ENCODE measurements around the gene SLC26A8.
"Not testable (repeated sequence)": the region's sequence is repeated elsewhere in the genome, so short reads cannot be mapped to it uniquely, and the experiment has no call there.

Gene SLC26A8

GRCh38 chr6:35936681-35937359 is 87.6 kb downstream of the SLC26A8 start:
- DNase-seq, result no peak

- no peak for DNase-seq
Observed at GRCh38 chr6:35935469-35935868, 89.0 kb downstream of the SLC26A8 start.

GRCh38 chr6:35933844-35934243 is 90.6 kb downstream of the SLC26A8 start:
- no peak for DNase-seq

GRCh38 chr6:35931873-35932272 is 92.6 kb downstream of the SLC26A8 start:
- not testable (repeated sequence) for DNase-seq

- DNase-seq, result peak; percentile 12
Observed at GRCh38 chr6:35931120-35931561, 93.3 kb downstream of the SLC26A8 start.

- no peak for DNase-seq
Observed at GRCh38 chr6:35929601-35930000, 94.8 kb downstream of the SLC26A8 start.

- no peak for DNase-seq
Observed at GRCh38 chr6:35926509-35927215, 97.8 kb downstream of the SLC26A8 start.

GRCh38 chr6:35925961-35926360 is 98.5 kb downstream of the SLC26A8 start:
- DNase-seq, result no peak

- DNase-seq, result no peak
Observed at GRCh38 chr6:35924146-35924545, 100.3 kb downstream of the SLC26A8 start.

GRCh38 chr6:35922139-35922554 is 102.3 kb downstream of the SLC26A8 start:
- DNase-seq, result no peak

- DNase-seq, result peak; percentile 77
Observed at GRCh38 chr6:35920793-35921732, 103.4 kb downstream of the SLC26A8 start, which contains the start of gene SRPK1. SRPK1 (minus strand) TSS chr6:35921098; CDS start chr6:35921056, 42 bp downstream.

GRCh38 chr6:35919827-35920751 is 104.4 kb downstream of the SLC26A8 start:
- DNase-seq, result no peak

- no peak for DNase-seq
Observed at GRCh38 chr6:35919085-35919826, 105.2 kb downstream of the SLC26A8 start.

GRCh38 chr6:35916893-35917292 is 107.5 kb downstream of the SLC26A8 start:
- DNase-seq, result not testable (repeated sequence)

- no peak for DNase-seq
Observed at GRCh38 chr6:35916056-35916455, 108.4 kb downstream of the SLC26A8 start.

GRCh38 chr6:35914536-35914935 is 109.9 kb downstream of the SLC26A8 start:
- no peak for DNase-seq

GRCh38 chr6:35911871-35912653 is 112.4 kb downstream of the SLC26A8 start:
- DNase-seq, result no peak

GRCh38 chr6:35909571-35909970 is 114.9 kb downstream of the SLC26A8 start:
- not testable (repeated sequence) for DNase-seq

GRCh38 chr6:35908753-35909401 is 115.6 kb downstream of the SLC26A8 start:
- DNase-seq, result not testable (repeated sequence)

GRCh38 chr6:35907750-35908149 is 116.7 kb downstream of the SLC26A8 start:
- no peak for DNase-seq

All from NCI-H1092 treated with DMSO at 0.1 percent for 48 hours (cell line).